Measurements from ENCODE around the gene EIF3K.
"Not testable (repeated sequence)": the region's sequence is repeated elsewhere in the genome, so short reads cannot be mapped to it uniquely, and the experiment has no call there.

The EIF3K gene

DNA sequence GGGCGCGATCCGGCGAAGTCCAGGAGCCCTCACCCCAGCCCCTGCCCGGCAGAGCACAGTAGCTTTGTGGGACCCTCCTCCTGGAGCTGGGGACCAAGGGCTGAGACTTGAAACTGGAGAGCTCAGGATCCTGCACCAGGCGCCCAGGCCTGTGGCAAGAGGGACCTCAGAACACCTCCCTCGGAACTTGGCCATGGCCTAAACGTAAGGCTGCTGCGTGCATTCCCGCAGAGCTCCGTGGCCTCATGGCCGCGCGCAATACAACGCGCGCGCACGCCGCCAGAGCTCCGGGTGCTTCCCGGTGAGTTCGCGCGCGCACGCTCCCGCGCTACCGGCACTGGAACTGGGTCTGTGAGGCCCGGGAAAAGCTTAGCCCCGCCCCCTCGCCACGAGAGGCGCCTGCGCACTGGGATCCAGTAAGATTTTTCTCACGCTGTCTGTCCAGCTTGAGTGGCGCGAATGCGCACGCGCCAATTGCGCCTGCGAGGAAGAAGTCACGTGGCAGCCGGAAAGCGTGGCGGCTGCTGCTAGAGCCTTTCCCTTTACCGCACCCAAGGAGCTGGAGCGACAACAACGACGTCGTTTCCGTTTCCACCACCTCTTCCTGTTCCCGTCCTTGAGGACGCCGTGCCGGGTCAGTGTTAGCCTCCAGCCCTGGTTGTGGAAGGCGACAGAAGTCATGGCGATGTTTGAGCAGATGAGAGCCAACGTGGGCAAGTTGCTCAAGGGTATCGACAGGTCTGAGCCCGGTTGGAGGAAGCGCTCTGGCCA, at the start of gene EIF3K:
Gene EIF3K, plus strand, starts transcription at position 599 of the 771 bp plus-strand sequence. Its CDS starts 81 bp downstream, at position 680.
- DNase-seq (ENCODE audit: low read depth) = peak; percentile 95

DNA sequence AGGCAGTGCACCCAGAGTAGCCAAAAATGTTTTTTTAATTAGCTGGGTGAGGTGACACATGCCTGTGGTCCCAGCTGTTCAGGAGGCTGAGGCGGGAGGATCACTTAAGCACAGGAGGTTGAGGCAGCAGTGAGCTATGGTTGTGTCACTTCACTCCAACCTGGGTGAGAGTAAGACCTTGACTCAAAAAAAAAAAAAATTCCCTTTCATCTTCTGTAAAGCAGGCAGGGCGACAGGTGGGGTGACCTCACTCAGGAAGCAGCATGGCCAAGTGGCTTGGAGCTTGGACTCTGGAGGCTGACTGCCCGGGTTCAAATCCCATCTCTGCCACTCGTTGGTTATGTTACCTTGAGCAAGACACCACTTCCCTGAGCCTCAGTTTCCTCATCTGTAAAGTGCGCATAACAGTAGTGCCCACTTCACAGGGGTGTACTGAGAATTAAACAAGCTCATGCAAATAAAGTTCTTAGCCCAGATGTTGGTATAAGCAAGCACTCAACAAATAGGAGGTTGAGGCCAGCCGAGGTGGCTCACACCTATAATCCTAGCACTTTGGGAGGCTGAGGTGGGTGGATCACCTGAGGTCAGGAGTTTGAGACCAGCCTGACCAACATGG, 49.5 kb upstream of the EIF3K start:
- DNase-seq (ENCODE audit: low read depth) = no peak

DNA sequence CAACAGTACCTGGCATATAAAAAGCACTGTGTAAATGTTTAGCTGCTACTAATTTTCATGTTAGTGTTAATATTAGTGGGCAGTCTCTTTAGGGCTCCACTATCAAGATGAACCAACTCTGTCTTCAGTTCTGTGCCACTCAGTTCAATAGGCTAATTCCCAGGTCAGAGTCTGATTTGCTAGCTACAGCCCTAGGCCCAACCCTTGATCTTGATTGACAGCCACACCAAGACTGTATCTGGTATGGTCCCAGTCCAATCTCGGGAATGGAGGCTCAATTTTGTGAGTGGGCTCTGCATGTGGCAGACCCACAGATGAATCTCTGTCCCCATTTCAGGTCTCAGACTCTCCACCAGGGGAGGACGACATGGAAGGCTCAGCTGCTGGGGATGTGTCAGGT, 47.3 kb upstream of the EIF3K start:
- DNase-seq (ENCODE audit: low read depth) = no peak

GRCh38 chr19:38577826-38578225, 41.2 kb upstream of the EIF3K start:
- no peak for DNase-seq (ENCODE audit: low read depth)

DNA sequence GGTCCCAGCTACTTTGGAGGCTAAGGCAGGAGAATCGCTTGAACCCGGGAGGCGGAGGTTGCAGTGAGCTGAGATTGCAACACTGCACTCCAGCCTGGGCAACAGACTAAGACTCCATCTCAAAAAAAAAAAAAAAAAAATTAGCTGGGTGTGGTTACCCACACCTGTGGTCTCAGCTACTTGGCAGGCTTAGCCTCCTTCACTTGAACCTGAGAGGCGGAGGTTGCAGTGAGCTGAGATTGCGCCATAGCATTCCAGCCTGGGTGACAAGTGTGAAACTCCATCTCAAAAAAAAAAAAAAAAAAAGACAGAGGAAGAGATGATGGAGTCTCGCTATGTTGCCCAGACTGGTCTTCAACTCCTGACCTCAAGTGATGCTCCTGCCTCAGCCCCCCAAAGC, 39.7 kb upstream of the EIF3K start:
- not testable (repeated sequence) for DNase-seq (ENCODE audit: low read depth)

GRCh38 chr19:38580080-38580479, 38.9 kb upstream of the EIF3K start:
- no peak for DNase-seq (ENCODE audit: low read depth)

GRCh38 chr19:38583219-38583984, 35.6 kb upstream of the EIF3K start:
- DNase-seq (ENCODE audit: low read depth) = no peak

DNA sequence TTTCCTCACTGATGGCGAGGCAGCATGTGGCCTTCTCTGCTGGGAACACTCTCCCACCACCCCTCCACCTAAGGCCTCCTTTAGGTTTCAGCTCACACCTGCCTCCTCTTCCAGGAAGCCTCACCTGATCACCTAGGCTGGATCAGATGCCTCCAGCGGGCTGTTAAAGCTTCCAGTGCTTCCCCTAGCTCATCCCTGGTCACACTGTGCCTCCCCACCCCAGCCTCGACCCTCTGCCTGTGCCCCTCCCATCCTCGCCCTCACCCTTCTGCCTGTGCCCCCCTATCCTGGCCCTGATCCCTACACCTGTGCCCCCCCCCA, 35.0 kb upstream of the EIF3K start:
- DNase-seq (ENCODE audit: low read depth) = no peak

DNA sequence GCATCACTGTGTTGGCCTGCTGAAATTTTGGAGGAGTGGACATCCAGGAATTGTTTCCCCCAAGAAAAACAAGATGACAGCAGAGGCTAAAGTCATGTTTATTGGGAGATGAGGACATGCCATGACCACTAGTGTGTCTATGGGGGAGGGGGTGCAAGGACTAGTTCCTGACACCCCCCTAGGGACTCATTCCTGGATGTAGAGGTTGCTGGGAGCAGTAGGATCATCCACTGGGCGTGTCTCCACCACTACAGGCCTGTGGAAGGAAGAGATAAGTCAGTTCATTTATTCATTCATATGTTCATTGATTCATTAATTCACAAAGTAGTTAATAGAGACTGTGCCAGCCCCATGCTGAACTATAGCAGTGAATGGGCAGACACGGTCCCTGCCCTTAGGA, 31.4 kb upstream of the EIF3K start:
- no peak for DNase-seq (ENCODE audit: low read depth)

DNA sequence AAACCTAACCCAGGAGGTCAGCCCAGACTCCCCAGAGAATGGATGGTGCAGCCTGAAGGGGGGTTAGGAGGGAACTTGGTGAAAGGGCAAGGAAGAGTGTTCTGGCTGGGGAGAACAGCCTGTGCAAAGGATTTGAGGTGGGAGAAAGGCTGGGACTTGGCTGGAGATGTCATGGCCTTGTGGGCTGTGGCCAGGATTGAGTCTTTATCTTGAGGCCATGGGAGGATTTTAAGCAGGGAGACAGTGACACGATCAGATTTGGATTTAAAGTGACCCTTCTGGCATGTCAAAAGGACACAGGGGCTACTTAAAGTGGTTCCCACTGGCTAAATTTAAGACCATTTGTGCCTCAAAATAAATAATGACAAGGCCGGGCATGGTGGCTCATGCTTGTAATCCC, 30.9 kb upstream of the EIF3K start:
- DNase-seq (ENCODE audit: low read depth) = no peak

GRCh38 chr19:38592940-38593339, 26.0 kb upstream of the EIF3K start:
- DNase-seq (ENCODE audit: low read depth) = no peak

DNA sequence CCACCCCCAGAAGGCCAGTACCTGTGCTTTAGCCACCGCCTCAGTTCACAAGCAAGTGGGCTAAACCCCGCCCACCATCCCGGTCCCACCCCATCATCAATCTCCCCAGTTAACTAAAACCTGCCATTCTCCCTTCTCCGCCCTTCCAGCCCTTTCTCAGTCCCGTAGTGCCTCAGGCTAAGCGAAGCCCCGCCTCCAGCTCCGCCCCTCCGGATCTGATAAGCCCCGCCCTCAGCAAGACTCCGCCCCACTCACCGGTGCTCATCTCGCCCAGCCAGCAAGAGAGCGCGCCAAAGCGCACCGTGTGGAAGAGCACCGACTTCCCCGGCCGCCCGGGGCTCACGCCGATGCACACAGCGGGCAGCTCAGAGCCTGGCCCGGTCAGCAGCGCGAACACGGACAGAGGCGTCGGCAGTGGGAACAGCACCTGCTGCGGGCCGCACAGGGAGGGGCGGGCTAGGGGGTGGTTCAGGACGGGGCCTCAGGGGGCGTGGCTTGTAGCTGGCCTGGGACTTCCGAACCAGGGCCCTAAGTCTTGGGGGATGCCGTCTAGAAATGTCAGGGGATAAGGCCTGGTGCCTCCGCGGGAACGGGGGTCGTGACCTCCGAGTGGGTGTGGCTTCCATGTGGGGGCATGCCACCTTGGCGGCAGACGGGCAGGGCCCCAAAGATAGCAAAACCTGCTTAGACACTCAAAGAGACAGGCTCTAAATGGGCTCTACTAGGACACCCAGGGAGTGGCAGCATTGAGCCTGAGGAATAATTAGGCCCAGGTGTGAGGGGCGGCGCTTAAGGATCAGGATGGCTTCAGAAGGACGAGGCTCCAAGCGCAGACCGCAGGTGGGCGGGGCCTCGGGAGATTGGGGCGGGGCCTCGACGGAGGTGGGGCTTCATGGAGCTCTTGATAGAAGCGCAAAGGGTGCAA, 22.7 kb upstream of the EIF3K start:
- peak; percentile 3 for DNase-seq (ENCODE audit: low read depth)

DNA sequence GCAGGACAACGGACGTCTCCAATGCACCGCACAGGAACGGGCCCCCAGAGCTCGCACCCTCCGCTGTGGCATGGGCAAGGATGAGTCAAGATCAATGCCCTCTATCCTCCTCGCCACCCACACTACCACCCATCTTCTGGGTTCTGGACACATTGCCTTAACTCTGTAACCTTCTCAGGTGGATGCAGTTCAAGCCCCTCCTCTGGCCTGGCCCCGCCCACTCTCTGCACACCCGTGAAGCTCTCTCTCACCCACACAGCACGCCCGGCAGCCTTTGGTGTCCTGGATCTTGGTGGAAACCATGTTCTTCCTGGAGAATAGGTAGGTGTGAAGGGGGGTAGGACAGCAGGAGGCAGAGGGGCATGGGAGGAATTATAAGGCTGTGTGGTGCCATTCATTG, 21.9 kb upstream of the EIF3K start:
- DNase-seq (ENCODE audit: low read depth) = no peak

DNA sequence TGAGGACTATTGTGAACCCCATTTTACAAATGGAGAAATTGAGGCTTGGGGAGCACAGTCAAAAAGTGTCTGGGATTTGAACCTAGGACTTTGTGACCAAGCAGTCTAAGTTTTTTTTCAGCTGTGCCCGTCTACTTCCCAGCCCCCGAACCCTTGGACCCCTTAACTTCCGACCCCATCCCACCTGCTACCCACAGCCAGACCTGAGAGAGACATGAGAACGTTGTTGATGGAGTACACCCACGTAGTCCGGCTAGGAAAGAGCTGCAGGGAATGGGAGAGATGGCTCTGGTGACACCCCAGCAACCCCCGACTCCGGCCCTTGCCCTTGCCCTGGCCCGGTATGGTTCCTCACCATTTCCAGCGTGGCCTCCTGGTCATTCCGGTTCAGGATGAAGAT, 19.3 kb upstream of the EIF3K start:
- DNase-seq (ENCODE audit: low read depth) = no peak

DNA sequence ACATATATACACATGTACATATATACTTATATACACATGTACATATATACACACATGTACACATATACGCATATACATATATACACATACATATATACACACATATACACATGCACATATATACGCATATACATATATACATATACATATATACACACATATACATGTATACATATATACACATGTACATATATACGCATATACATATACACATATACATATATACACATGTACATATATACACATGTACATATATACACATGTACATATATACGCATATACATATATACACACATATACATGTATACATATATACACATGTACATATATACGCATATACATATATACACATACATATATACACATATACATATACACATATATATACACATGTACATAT, 16.1 kb upstream of the EIF3K start:
- not testable (repeated sequence) for DNase-seq (ENCODE audit: low read depth)

DNA sequence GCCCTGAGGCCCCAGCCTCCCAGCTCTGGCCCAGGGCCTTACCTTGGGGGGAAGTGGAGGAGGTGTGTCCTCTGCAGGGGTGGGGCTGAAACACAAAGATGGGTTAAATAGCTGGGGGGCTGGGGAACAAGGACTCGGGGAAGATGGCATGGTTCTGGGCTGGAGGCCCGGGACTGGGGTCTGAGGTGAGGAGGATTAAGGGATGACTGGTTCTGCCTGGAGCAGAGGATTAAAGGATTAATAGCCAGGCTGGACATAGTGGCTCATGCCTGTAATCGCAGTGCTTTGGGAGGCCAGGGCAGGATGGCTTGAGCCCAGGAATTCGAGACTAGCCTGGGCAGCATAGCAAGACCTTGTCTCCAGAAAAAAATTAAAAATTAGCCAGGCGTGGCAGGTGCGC, 12.9 kb upstream of the EIF3K start:
- no peak for DNase-seq (ENCODE audit: low read depth)

DNA sequence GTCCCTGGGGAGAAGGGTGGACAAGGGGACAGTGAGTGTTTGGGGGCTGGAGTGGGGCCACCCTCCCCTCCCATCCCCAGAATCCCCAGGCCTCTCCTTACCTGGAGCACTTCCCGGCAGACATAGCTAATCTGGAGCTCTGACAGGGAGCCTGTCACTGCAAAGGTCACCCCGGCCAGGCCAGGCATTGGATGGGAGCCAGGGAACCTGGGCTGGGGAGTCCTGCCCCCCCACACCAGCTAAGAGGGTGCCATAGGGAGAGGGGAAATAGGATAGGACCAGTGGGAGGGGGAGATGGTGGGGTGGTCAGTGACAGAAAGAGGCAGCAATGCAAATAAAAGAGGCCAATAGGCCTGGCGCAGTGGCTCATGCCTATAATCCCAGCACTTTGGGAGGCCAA, 4.7 kb upstream of the EIF3K start:
- DNase-seq (ENCODE audit: low read depth) = no peak

GRCh38 chr19:38615007-38615581, 3.9 kb upstream of the EIF3K start:
- no peak for DNase-seq (ENCODE audit: low read depth)

DNA sequence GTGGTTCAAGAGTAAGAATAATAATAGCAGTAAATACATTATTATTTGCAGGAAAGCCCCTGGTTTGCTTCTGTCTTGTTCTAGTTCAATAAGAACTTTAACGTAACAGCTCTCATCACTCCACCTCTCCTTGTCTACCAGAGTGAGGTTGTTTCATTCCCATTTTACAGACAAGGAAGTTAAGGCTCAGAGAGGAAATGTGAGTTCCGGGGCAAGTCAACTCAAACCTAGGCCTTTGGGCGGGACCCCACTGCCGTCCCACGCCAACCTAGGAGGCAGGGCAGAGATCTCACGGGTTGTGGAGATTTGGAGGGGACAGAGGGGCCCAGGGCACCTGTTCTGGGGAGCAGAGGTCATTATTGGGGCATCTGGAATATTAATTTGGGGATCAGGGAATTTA, 2.7 kb upstream of the EIF3K start:
- DNase-seq (ENCODE audit: low read depth) = no peak

GRCh38 chr19:38617283-38617763, 1.7 kb upstream of the EIF3K start:
- DNase-seq (ENCODE audit: low read depth) = no peak

DNA sequence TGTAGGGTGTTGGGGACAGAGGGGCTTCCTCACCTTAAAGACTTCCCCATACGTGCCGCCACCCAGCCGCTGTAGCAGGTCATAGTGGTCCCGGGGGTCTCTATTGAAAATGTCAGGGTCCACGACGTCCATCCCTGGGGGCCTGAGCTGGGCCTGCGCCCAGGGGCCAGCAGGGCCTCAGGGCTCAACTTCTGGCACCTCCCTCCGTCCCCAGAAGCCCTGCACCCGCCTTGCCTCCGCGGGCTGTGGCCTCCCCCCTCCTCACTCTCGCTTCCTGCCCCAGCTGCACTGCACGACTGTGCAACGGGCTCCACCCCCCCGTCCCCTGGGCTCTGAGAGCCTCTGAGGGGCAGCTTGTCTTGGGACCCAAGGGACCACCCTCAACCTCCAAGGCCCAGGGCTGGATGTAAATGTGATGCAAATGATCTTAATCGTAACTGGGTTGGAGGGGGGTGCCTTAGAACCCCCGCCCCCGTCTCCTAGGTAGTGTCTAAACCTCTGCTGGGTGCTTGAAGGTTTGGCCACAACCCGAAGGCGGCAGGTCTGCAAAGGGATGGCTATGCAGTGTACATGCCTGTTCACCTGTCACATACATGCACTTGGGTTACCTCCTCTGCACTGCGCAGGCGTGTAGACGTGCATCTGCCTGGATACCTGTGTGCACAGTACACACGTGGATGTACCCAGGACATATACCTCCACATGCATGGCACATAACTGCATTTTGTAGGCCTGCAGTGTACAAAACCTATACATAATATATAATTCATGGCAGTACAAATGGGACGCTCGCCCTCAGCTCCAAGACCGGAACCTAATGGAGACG, 1.0 kb upstream of the EIF3K start, which contains the start of gene MAP4K1:
Gene MAP4K1, minus strand, starts transcription at position 190 of the 826 bp plus-strand sequence. Its CDS starts 58 bp downstream, at position 132.
- peak; percentile 39 for DNase-seq (ENCODE audit: low read depth)
